Heart right ventricle (tissue), 16 donors: ENCODE results near the gene CA14. TPM values are rescaled to one million over a fixed set of nuclear protein-coding genes. Genes with fewer than 3 reads are reported as not detected.

ENCODE experiments used
- ATAC-seq, 8 donors: fragments of 200-7000 bp; cut with Tn5 transposase; one replicate each; pipeline ENCODE4 v1.9.1; 2020; ENCODE audit warnings: mild to moderate bottlenecking in 8 of 8, moderate library complexity in 8 of 8, moderate number of reproducible peaks in 1 of 8
- DNase-seq, 2 donors: peaks; one replicate each; pipeline ENCODE4 v3.0.0-alpha.2; 2020
- H3K27ac ChIP-seq, 10 donors: fragments of 200-600 bp; sonication (generic) in 2 of 10; one replicate each; pipeline versions ENCODE4 v1.5.0 to v1.8.0; 2020 to 2022; ENCODE audit warnings: mild to moderate bottlenecking in 3 of 10
- H3K27me3 ChIP-seq, 7 donors: fragments of 200-600 bp; one replicate each; pipeline ENCODE4 v1.8.0; 2021 to 2022; ENCODE audit warnings: mild to moderate bottlenecking in 2 of 7
- H3K36me3 ChIP-seq, 9 donors: fragments of 200-600 bp; sonication (generic) in 1 of 9; one replicate each; pipeline versions ENCODE4 v1.5.0 to v1.8.0; 2020 to 2022; ENCODE audit warnings: mild to moderate bottlenecking in 2 of 9
- H3K4me1 ChIP-seq, 9 donors: fragments of 200-600 bp; sonication (generic) in 1 of 9; one replicate each; pipeline versions ENCODE4 v1.5.0 to v1.8.0; 2020 to 2022; ENCODE audit warnings: mild to moderate bottlenecking in 4 of 9
- H3K4me3 ChIP-seq, 10 donors: fragments of 200-600 bp; sonication (generic) in 2 of 10; one replicate each; pipeline versions ENCODE4 v1.5.0 to v1.8.0; 2020 to 2022; ENCODE audit warnings: mild to moderate bottlenecking in 7 of 10, moderate library complexity in 2 of 10
- H3K9me3 ChIP-seq, 11 donors: fragments of 200-600 bp in 10 of 11; sonication (generic) in 2 of 11; one replicate each; pipeline versions ENCODE4 v1.5.0 to v1.8.0; 2013 to 2022; ENCODE audit warnings: mild to moderate bottlenecking in 2 of 11, control low read depth in 1 of 11, moderate library complexity in 1 of 11
- WGBS, 2 donors: extraction: QIAGEN DNeasy Blood & Tissue Kit; methylation state at CpG; one replicate each; pipeline ENCODE4 v1.1.7; 2013; ENCODE audit warnings: inconsistent platforms in 1 of 2; 5-methylcytosine and 5-hydroxymethylcytosine counted together
- intact Hi-C, 10 donors: fragments of 100-400 bp; cut with DNase I; formaldehyde crosslinking; loops; one replicate each; pipeline versions ENCODE4 v1.11.1 to v1.14.2; 2022
- polyA plus RNA-seq, 2 donors: library from polyadenylated mRNA; stranded (reverse); fragments of 200-250 nt; gene quantifications; one replicate each; pipeline ENCODE4 v1.2.3, GENCODE V29; 2013
- total RNA-seq, 10 donors: library from RNA; stranded (reverse); fragmentation: NEBNext Ultra II Directional in 3 of 10; extraction: Animal tissue kit (Norgen Biotek cat#: 25700) in 3 of 10; gene quantifications; one replicate each; pipeline versions ENCODE4 v1.2.1 to v1.2.4, GENCODE V29; 2021 to 2023
- TF ChIP-seq, protein P1 (sequence below), 9 donors: fragments of 200-600 bp; sonication (generic) in 2 of 9; IDR thresholded peaks; one replicate each; pipeline versions ENCODE4 v1.5.0 to v1.8.0; 2021 to 2022; ENCODE audit warnings: antibody characterized with exemption in 9 of 9, mild to moderate bottlenecking in 5 of 9, moderate library complexity in 1 of 9
- donor health status: Arrhythmogenic right ventricular cardiomyopathy.
- donor health status: ischemic (EF 13 %, LVEDD 7.1; RV severe dilation, severe dysfunction).
- donor health status: healthy with polysubstance abuse.
- donor health status: DM: no; HTN: yes; CAD: no.
- donor health status: DM: no; HTN: no; CAD: no.
- donor health status: ischemic (EF 25% LVEDD 6.9; RV normal size, moderate dysfunction).
- donor health status: ischemic (EF 25% LVEDD 5.7; RV mildly dilated, moderate dysfunction).
- donor health status: healthy.
- donor health status: DM: yes; HTN: yes; CAD: no.
- donor health status: Ischemic cardiomyopathy.
- donor health status: ischemic (EF 35%, LVEDD 5.7; RV mildly dilated, moderate dysfunction).
- donor health status: nonischemic (EF 11% LVEDD 7.7; RV severe dilation, severe dysfunction).
- donor health status: DM: yes; HTN: yes; CAD: no.
- donor health status: PGD.
- donor health status: ischemic (EF 29% LVEDD 5.4; RV normal size, mild dysfunction).
- donor health status: nonischemic (EF 23%, LVEDD 6.1; RV moderate dilation, normal function).

The CA14 gene
- total and polyA plus RNA-seq, 12 donors: 0.48 to 18.5 (median 3.4) TPM

DNA sequence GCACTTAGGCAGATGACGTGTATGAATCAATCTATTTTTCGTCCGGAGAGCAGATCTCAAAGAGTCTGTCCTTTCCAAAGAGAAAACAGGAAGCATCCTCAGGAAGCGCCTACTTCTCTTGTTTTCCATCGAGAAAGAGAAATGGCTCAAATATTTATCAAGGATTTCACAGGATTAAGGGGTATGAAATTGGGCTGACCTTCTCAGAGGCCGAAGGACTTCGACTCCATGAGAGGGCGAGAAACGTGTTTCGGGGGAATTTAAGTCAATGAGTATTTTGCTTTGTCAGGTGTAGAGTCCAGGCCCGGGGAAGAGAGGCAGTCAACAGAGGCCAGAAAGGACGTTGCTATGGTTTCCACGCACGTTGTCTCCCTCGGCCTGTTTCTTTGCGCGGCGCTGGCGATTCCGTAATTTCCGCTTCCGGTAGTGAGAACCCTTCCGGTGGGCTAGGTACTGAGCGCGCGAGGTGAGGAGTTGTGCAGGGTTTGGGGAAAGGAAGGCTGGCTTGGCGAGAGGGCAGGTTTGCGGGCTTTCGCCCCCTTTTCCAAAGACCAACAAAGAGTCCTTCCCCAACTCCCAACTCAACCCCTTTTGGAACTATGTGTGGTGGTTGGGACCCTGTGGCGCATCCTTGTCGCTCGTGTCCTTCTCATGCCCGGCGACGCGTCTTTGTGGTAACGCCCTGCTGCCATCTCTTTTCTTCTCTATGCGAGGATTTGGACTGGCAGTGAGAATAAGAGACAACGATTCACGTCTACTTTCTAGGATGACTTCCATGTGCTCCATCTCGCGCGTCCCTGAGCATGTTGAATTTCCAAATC, 36.1 kb downstream of the CA14 start, which contains the start of gene MRPS21:
Gene MRPS21 (plus strand): TSS at position 429 of the 821 bp plus-strand sequence. CDS start 506 bp downstream, outside the sequence.
- Histone ChIP-seq H3K4me1 (peaks cover 5 to 26% (median 17%) of the 10 kb centered on the region in 9 donors), H3K9me3 (no peaks in the 10 kb centered on the region), H3K4me3 (peak within 1 kb of the TSS; percentile 62 to 90 (median 76)), H3K27ac (peak within 1 kb of the TSS; percentile 4 to 92 (median 82)), H3K36me3 (peaks cover 0 to 43% (median 6%) of the 10 kb centered on the region in 9 donors), H3K27me3 (no peaks in the 10 kb centered on the region)
- ATAC-seq (peak; percentile 95 to 99 (median 98)), DNase-seq (peak; percentile 86 to 93)
- intact Hi-C loops: no loop called here
- TF ChIP-seq, protein P1, sequence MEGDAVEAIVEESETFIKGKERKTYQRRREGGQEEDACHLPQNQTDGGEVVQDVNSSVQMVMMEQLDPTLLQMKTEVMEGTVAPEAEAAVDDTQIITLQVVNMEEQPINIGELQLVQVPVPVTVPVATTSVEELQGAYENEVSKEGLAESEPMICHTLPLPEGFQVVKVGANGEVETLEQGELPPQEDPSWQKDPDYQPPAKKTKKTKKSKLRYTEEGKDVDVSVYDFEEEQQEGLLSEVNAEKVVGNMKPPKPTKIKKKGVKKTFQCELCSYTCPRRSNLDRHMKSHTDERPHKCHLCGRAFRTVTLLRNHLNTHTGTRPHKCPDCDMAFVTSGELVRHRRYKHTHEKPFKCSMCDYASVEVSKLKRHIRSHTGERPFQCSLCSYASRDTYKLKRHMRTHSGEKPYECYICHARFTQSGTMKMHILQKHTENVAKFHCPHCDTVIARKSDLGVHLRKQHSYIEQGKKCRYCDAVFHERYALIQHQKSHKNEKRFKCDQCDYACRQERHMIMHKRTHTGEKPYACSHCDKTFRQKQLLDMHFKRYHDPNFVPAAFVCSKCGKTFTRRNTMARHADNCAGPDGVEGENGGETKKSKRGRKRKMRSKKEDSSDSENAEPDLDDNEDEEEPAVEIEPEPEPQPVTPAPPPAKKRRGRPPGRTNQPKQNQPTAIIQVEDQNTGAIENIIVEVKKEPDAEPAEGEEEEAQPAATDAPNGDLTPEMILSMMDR (IDR thresholded peaks at IDR 0.05): no peak
- WGBS, 2 donors: 6 to 7% methylated on average over 43 of the region's 43 CpGs

GRCh38 chr1:150295476-150295875, 37.9 kb downstream of the CA14 start:
- no peaks in the 10 kb centered on the region for H3K9me3 ChIP-seq
- ATAC-seq (no peak), DNase-seq (no peak)
- peaks cover 5 to 26% (median 17%) of the 10 kb centered on the region in 9 donors for H3K4me1 ChIP-seq
- peaks cover 0 to 58% (median 12%) of the 10 kb centered on the region in 9 donors for H3K36me3 ChIP-seq
- WGBS, 2 donors: 90 to 93% methylated on average over 2 of the region's 2 CpGs
- H3K27ac ChIP-seq: no peak overlapping the region
- intact Hi-C loops: no loop called here
- TF ChIP-seq, protein P1 (IDR thresholded peaks at IDR 0.05): no peak
- no peaks in the 10 kb centered on the region for H3K27me3 ChIP-seq
- no peak overlapping the region for H3K4me3 ChIP-seq

GRCh38 chr1:150299716-150300115, 42.1 kb downstream of the CA14 start:
- DNase-seq (no peak), ATAC-seq (no peak)
- H3K36me3 ChIP-seq: peaks cover 0 to 100% (median 18%) of the 10 kb centered on the region in 9 donors
- no peaks in the 10 kb centered on the region for H3K9me3 ChIP-seq
- H3K4me1 ChIP-seq: peaks cover 0 to 10% (median 3%) of the 10 kb centered on the region in 9 donors
- no peak overlapping the region for H3K4me3 ChIP-seq
- 95 to 99% methylated on average over 3 of the region's 3 CpGs for WGBS, 2 donors
- intact Hi-C loops: no loop called here
- H3K27ac ChIP-seq: no peak overlapping the region
- no peaks in the 10 kb centered on the region for H3K27me3 ChIP-seq
- TF ChIP-seq, protein P1 (IDR thresholded peaks at IDR 0.05): no peak

DNA sequence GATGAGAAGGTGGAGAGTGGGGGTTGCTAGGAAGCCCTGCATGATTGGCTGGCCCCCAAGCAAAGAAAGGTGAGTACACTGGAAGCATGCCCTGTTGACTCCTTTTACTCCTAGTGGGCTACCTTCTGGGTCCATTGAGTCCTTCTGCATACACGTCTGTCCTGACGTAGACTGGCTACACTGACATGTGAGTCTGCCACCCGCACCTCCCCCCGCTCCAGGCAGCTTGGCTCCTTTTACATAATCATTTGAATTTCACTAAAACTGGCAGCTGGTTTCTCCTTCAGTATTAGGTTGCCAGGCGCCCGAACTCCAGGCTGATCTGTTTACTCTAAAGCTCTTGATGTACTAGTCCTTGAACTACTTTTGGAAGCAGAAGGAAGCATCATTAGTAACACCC, 44.8 kb downstream of the CA14 start:
- H3K4me1 ChIP-seq: no peaks in the 10 kb centered on the region
- intact Hi-C loops: no loop called here
- peak in 2 of 8 donors; percentile 22 to 27 for ATAC-seq

More for the DNA sequence above, 44.8 kb downstream of the CA14 start:
- TF ChIP-seq, protein P1 (IDR thresholded peaks at IDR 0.05): no peak
- Histone ChIP-seq H3K27ac (no peak overlapping the region), H3K27me3 (no peaks in the 10 kb centered on the region), H3K4me3 (no peak overlapping the region), H3K36me3 (peaks cover 0 to 99% (median 18%) of the 10 kb centered on the region in 9 donors), H3K9me3 (no peaks in the 10 kb centered on the region)
- no peak for DNase-seq
- WGBS, 2 donors: 89% methylated on average over 6 of the region's 6 CpGs
